Liver (tissue), 9 donors: ENCODE data around the gene SLIT3. TPM values are rescaled to one million over a fixed set of nuclear protein-coding genes. Genes with fewer than 3 reads are reported as not detected.

Source experiments
- DNase-seq: peaks from one replicate; pipeline ENCODE4 v3.0.0-alpha.2; 2017; ENCODE audit warnings: low spot score
- H3K27ac ChIP-seq, 2 donors: one replicate each; pipeline ENCODE4 v1.7.0; 2013; ENCODE audit warnings: inconsistent platforms in 2 of 2, low read length in 2 of 2, control low read depth in 1 of 2, low read depth in 1 of 2, mild to moderate bottlenecking in 1 of 2
- H3K27me3 ChIP-seq, 4 donors: one replicate each; pipeline versions ENCODE4 v1.6.1 to v1.7.0; 2013; ENCODE audit warnings: low read length in 3 of 4, inconsistent platforms in 1 of 4, mild to moderate bottlenecking in 1 of 4, moderate library complexity in 1 of 4; ENCODE audit not compliant: control insufficient read depth in 4 of 4, insufficient read depth in 4 of 4
- H3K36me3 ChIP-seq, 4 donors: one replicate each; pipeline versions ENCODE4 v1.6.1 to v1.7.0; 2013; ENCODE audit warnings: low read length in 3 of 4, mild to moderate bottlenecking in 3 of 4, low read depth in 1 of 4, moderate library complexity in 1 of 4; ENCODE audit not compliant: control insufficient read depth in 4 of 4, insufficient read depth in 3 of 4
- H3K4me1 ChIP-seq, 4 donors: one replicate each; pipeline versions ENCODE4 v1.6.1 to v1.7.0; 2013; ENCODE audit warnings: low read length in 3 of 4, mild to moderate bottlenecking in 3 of 4, moderate library complexity in 1 of 4; ENCODE audit not compliant: control insufficient read depth in 4 of 4, insufficient read depth in 4 of 4
- H3K4me3 ChIP-seq, 3 donors: one replicate each; pipeline versions ENCODE4 v1.6.1 to v1.7.0; 2013; ENCODE audit warnings: low read length in 3 of 3, control low read depth in 1 of 3, low read depth in 1 of 3, mild to moderate bottlenecking in 1 of 3
- H3K9ac ChIP-seq, 2 donors: one replicate each; pipeline ENCODE4 v1.7.0; 2013; ENCODE audit warnings: low read length in 2 of 2, mild to moderate bottlenecking in 2 of 2, moderate library complexity in 2 of 2, control low read depth in 1 of 2, low read depth in 1 of 2
- H3K9me3 ChIP-seq, 4 donors: one replicate each; pipeline versions ENCODE4 v1.6.1 to v1.7.0; 2013; ENCODE audit warnings: low read length in 3 of 4; ENCODE audit not compliant: control insufficient read depth in 4 of 4
- ATF3 ChIP-seq: IDR thresholded peaks from 2 replicates; pipeline ENCODE4 v1.6.1; 2016; ENCODE audit warnings: antibody characterized with exemption
- CTCF ChIP-seq: fragments of 150-350 bp; IDR thresholded peaks from 2 replicates; pipeline ENCODE4 v1.5.1; 2017; ENCODE audit warnings: improper control_type of control experiment, low read depth, low read length; ENCODE audit not compliant: missing input control
- EGR1 ChIP-seq, 2 donors: IDR thresholded peaks; 2 replicates each; pipeline ENCODE4 v1.6.1; 2016 to 2018; ENCODE audit warnings: antibody characterized with exemption in 2 of 2, low read depth in 2 of 2
- FOXA1 ChIP-seq: IDR thresholded peaks from 2 replicates; pipeline ENCODE4 v1.6.1; 2016; ENCODE audit warnings: antibody characterized with exemption
- FOXA2 ChIP-seq: IDR thresholded peaks from 2 replicates; pipeline ENCODE4 v1.6.1; 2016; ENCODE audit warnings: antibody characterized with exemption
- GABPA ChIP-seq, 2 donors: IDR thresholded peaks in 1 of 2; conservative IDR thresholded peaks in 1 of 2; 2 replicates each; pipeline ENCODE4 v1.6.1; 2016; ENCODE audit warnings: antibody characterized with exemption in 2 of 2, mild to moderate bottlenecking in 1 of 2, moderate library complexity in 1 of 2
- HNF4G ChIP-seq: IDR thresholded peaks from 2 replicates; pipeline ENCODE4 v1.6.1; 2016; ENCODE audit warnings: antibody characterized with exemption
- MAX ChIP-seq: IDR thresholded peaks from 2 replicates; pipeline ENCODE4 v1.6.1; 2016; ENCODE audit warnings: antibody characterized with exemption
- NR2F2 ChIP-seq: IDR thresholded peaks from 2 replicates; pipeline ENCODE4 v1.6.1; 2016; ENCODE audit warnings: antibody characterized with exemption
- RAD21 ChIP-seq, 2 donors: IDR thresholded peaks; 2 replicates each; pipeline ENCODE4 v1.6.1; 2016; ENCODE audit warnings: antibody characterized with exemption in 2 of 2, mild to moderate bottlenecking in 2 of 2
- REST ChIP-seq: IDR thresholded peaks from 2 replicates; pipeline ENCODE4 v1.6.1; 2016; ENCODE audit warnings: antibody characterized with exemption, mild to moderate bottlenecking
- SP1 ChIP-seq: IDR thresholded peaks from 2 replicates; pipeline ENCODE4 v1.6.1; 2018; ENCODE audit warnings: antibody characterized with exemption, mild to moderate bottlenecking
- TAF1 ChIP-seq: conservative IDR thresholded peaks from 2 replicates; pipeline ENCODE4 v1.6.1; 2016; ENCODE audit warnings: antibody characterized with exemption, mild to moderate bottlenecking
- YY1 ChIP-seq: IDR thresholded peaks from 2 replicates; pipeline ENCODE4 v1.6.1; 2016; ENCODE audit warnings: antibody characterized with exemption, mild to moderate bottlenecking
- ZBTB33 ChIP-seq: IDR thresholded peaks from 2 replicates; pipeline ENCODE4 v1.6.1; 2016; ENCODE audit warnings: antibody characterized with exemption
- WGBS: extraction: QIAGEN DNeasy Blood & Tissue Kit; methylation state at CpG from one replicate; pipeline ENCODE4 v1.1.7; 2013; 5-methylcytosine and 5-hydroxymethylcytosine counted together
- polyA plus RNA-seq, 2 donors: library from polyadenylated mRNA; stranded (reverse) in 1 of 2; unstranded in 1 of 2; fragments of 200-250 nt in 1 of 2; fragments of >200 nt in 1 of 2; fragmentation: Nextera tagmentation in 1 of 2; extraction: Ambion mirVana in 1 of 2; gene quantifications; one replicate each; pipeline versions ENCODE4 v1.2.1 to v1.2.3, GENCODE V29; 2013 to 2015
- total RNA-seq, 2 donors: library from RNA; depleted of rRNA; stranded (reverse); fragments of >200 nt; gene quantifications; one replicate each; pipeline ENCODE4 v1.2.3, GENCODE V29; 2014
- donor health status: healthy.
- donor health status: healthy.
- donor health status: healthy.
- donor health status: healthy.
- donor health status: healthy.

SLIT3 gene
- total and polyA plus RNA-seq, 4 donors, result 0.61 to 1.3 (median 0.91) TPM

GRCh38 chr5:169065400-169065799 is 235.5 kb downstream of the SLIT3 start:
- no peak for DNase-seq
- Histone ChIP-seq H3K27me3 (peaks cover 0 to 13% (median 2%) of the 10 kb centered on the region in 4 donors), H3K4me3 (no peak overlapping the region), H3K9ac (no peak overlapping the region), H3K4me1 (no peaks in the 10 kb centered on the region), H3K9me3 (no peaks in the 10 kb centered on the region), H3K27ac (no peak overlapping the region), H3K36me3 (no peaks in the 10 kb centered on the region)
- 64% methylated on average over 5 of the region's 5 CpGs for WGBS
- TF ChIP-seq NR2F2 (peak; percentile 21), FOXA1 (no peak)

GRCh38 chr5:169064093-169064492 is 236.8 kb downstream of the SLIT3 start:
- Histone ChIP-seq H3K4me3 (no peak overlapping the region), H3K27ac (no peak overlapping the region), H3K36me3 (no peaks in the 10 kb centered on the region), H3K4me1 (no peaks in the 10 kb centered on the region), H3K9me3 (no peaks in the 10 kb centered on the region), H3K27me3 (peaks cover 0 to 13% (median 2%) of the 10 kb centered on the region in 4 donors), H3K9ac (no peak overlapping the region)
- DNase-seq, result no peak
- TF ChIP-seq EGR1 (IDR thresholded peaks at IDR 0.05; ENCODE audit: low read depth in 2 of 2) (no peak), TAF1 (no peak), CTCF (no peak), ZBTB33 (no peak), SP1 (no peak), YY1 (no peak), GABPA (IDR thresholded peaks at IDR 0.05 in 1 of 2, conservative IDR thresholded peaks at IDR 0.05 in 1 of 2) (no peak), MAX (no peak), REST (no peak), ATF3 (no peak), RAD21 (IDR thresholded peaks at IDR 0.05) (no peak), FOXA2 (no peak), HNF4G (no peak)
- 41% methylated on average over 3 of the region's 3 CpGs for WGBS
